Keratinocyte (primary cell): Measurements from ENCODE around the gene BRPF1. TPM values are rescaled to one million over a fixed set of nuclear protein-coding genes. Genes with fewer than 3 reads are reported as not detected.

ENCODE experiments used
- DNase-seq: peaks from one replicate; pipeline ENCODE4 v3.0.0-alpha.2; 2011; ENCODE audit warnings: low read depth, missing footprints, low spot score
- FAIRE-seq: peaks from 2 replicates; lab custom pipeline; 2011; peaks lifted over from hg19 to GRCh38; lab: Jason Lieb, UNC
- H2AFZ ChIP-seq: 2 replicates; pipeline ENCODE4 v1.6.0; 2012; ENCODE audit warnings: low read length, control low read depth, inconsistent platforms; ENCODE audit not compliant: control insufficient read depth
- H3K27ac ChIP-seq: 2 replicates; pipeline ENCODE4 v1.5.1; 2011; ENCODE audit warnings: low read length; ENCODE audit not compliant: control insufficient read depth, insufficient read depth
- H3K27me3 ChIP-seq: 3 replicates; pipeline ENCODE4 v1.6.0; 2011; ENCODE audit warnings: low read length; ENCODE audit not compliant: control insufficient read depth, insufficient read depth; ENCODE audit errors: extremely low read depth
- H3K36me3 ChIP-seq, 2 experiments: 2 replicates in 1 of 2; 3 replicates in 1 of 2; pipeline ENCODE4 v1.5.1; 2011; ENCODE audit warnings: low read length in 2 of 2, mild to moderate bottlenecking in 1 of 2; ENCODE audit not compliant: control insufficient read depth in 2 of 2, insufficient read depth in 2 of 2; ENCODE audit errors: extremely low read depth in 1 of 2
- H3K4me1 ChIP-seq: 3 replicates; pipeline ENCODE4 v1.5.1; 2011; ENCODE audit warnings: low read length; ENCODE audit not compliant: control insufficient read depth, insufficient read depth; ENCODE audit errors: extremely low read depth
- H3K4me2 ChIP-seq: 3 replicates; pipeline ENCODE4 v1.6.0; 2011; ENCODE audit warnings: low read depth, low read length; ENCODE audit not compliant: control insufficient read depth, insufficient read depth; ENCODE audit errors: extremely low read depth
- H3K4me3 ChIP-seq, 3 experiments: fragments of 200-600 bp in 1 of 3; sonication (generic) in 1 of 3; 2 replicates in 2 of 3; 3 replicates in 1 of 3; pipeline ENCODE4 v1.5.1; 2011 to 2016; ENCODE audit warnings: low read length in 3 of 3, mild to moderate bottlenecking in 3 of 3, control low read depth in 2 of 3, inconsistent platforms in 1 of 3, low read depth in 1 of 3, mixed read lengths in 1 of 3, mixed run types in 1 of 3, moderate library complexity in 1 of 3; ENCODE audit not compliant: control insufficient read depth in 2 of 3, insufficient read depth in 2 of 3; ENCODE audit errors: extremely low read depth in 1 of 3
- H3K79me2 ChIP-seq: 2 replicates; pipeline ENCODE4 v1.6.0; 2012; ENCODE audit warnings: low read length; ENCODE audit not compliant: control insufficient read depth, insufficient read depth
- H3K9ac ChIP-seq: 3 replicates; pipeline ENCODE4 v1.6.0; 2011; ENCODE audit warnings: low read length; ENCODE audit not compliant: control insufficient read depth, insufficient read depth; ENCODE audit errors: extremely low read depth
- H3K9me1 ChIP-seq: 3 replicates; pipeline ENCODE4 v1.6.0; 2011; ENCODE audit warnings: low read length; ENCODE audit not compliant: control insufficient read depth, insufficient read depth; ENCODE audit errors: extremely low read depth
- H3K9me3 ChIP-seq: 2 replicates; pipeline ENCODE4 v1.5.1; 2012; ENCODE audit warnings: low read depth, low read length; ENCODE audit not compliant: control insufficient read depth
- H4K20me1 ChIP-seq: 3 replicates; pipeline ENCODE4 v1.6.0; 2011; ENCODE audit warnings: low read length; ENCODE audit not compliant: control insufficient read depth, insufficient read depth; ENCODE audit errors: extremely low read depth
- EZH2 ChIP-seq: IDR thresholded peaks from one replicate; pipeline ENCODE4 v1.6.1; 2012; ENCODE audit warnings: inconsistent platforms, mild to moderate bottlenecking, low read length, moderate library complexity
- dilution Hi-C: fragments of 300-500 bp; cut with MboI; formaldehyde crosslinking; loops from one replicate; pipeline ENCODE4 v1.7.0; 2020; ENCODE audit warnings: low sequenced_read_pairs; ENCODE audit not compliant: extremely low pct_ligation_motif_present
- polyA plus RNA-seq, 5 experiments: library from polyadenylated mRNA; depleted of rRNA in 3 of 5; stranded (reverse) in 3 of 5; stranded (forward) in 1 of 5; unstranded in 1 of 5; fragments of >200 nt; gene quantifications; 1 replicate in 1 of 5; 2 replicates in 3 of 5; 3 replicates in 1 of 5; pipeline versions ENCODE4 v1.2.1 to v1.2.3, GENCODE V29; 2011 to 2012; ENCODE audit warnings: missing spikeins in 2 of 5, low read depth in 1 of 5, low replicate concordance in 1 of 5
- TF ChIP-seq, protein P1 (sequence below), 3 experiments: IDR thresholded peaks in 1 of 3; conservative IDR thresholded peaks in 1 of 3; optimal IDR thresholded peaks in 1 of 3; 2 replicates in 2 of 3; 3 replicates in 1 of 3; pipeline versions ENCODE3 to v1.5.1; 2011; ENCODE audit warnings: low read length in 3 of 3, mild to moderate bottlenecking in 3 of 3, moderate library complexity in 2 of 3, control low read depth in 1 of 3, inconsistent platforms in 1 of 3; ENCODE audit not compliant: insufficient read depth in 2 of 3; ENCODE audit errors: extremely low read depth in 1 of 3

Gene BRPF1
- polyA plus RNA-seq, 1 donor (not counting 4 experiments of a cell fraction or from before 2014, with no cell fraction given) = 8.0 TPM

- H3K4me1 ChIP-seq = peaks cover 10% of the 10 kb centered on the region
- no peaks in the 10 kb centered on the region for H3K9me1 ChIP-seq
- H3K4me3 ChIP-seq = no peak overlapping the region
- no peak overlapping the region for H2AFZ ChIP-seq
- H3K79me2 ChIP-seq = no peaks in the 10 kb centered on the region
- H3K27me3 ChIP-seq = peaks cover 12% of the 10 kb centered on the region
- no peak overlapping the region for H3K9ac ChIP-seq
- peaks cover 9 to 11% of the 10 kb centered on the region in 2 experiments for H3K36me3 ChIP-seq
- FAIRE-seq (no peak), DNase-seq (no peak)
- H3K4me2 ChIP-seq = peak overlapping the region; percentile 19
- TF ChIP-seq, protein P1, sequence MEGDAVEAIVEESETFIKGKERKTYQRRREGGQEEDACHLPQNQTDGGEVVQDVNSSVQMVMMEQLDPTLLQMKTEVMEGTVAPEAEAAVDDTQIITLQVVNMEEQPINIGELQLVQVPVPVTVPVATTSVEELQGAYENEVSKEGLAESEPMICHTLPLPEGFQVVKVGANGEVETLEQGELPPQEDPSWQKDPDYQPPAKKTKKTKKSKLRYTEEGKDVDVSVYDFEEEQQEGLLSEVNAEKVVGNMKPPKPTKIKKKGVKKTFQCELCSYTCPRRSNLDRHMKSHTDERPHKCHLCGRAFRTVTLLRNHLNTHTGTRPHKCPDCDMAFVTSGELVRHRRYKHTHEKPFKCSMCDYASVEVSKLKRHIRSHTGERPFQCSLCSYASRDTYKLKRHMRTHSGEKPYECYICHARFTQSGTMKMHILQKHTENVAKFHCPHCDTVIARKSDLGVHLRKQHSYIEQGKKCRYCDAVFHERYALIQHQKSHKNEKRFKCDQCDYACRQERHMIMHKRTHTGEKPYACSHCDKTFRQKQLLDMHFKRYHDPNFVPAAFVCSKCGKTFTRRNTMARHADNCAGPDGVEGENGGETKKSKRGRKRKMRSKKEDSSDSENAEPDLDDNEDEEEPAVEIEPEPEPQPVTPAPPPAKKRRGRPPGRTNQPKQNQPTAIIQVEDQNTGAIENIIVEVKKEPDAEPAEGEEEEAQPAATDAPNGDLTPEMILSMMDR (optimal IDR thresholded peaks at IDR 0.05 in 1 of 3, IDR thresholded peaks at IDR 0.05 in 1 of 3, conservative IDR thresholded peaks at IDR 0.05 in 1 of 3; ENCODE audit: extremely low read depth in 1 of 3, insufficient read depth in 2 of 3, low read length in 3 of 3) = no peak
- no peak for TF ChIP-seq EZH2
- no peak overlapping the region for H3K27ac ChIP-seq
- no peaks in the 10 kb centered on the region for H3K9me3 ChIP-seq
- dilution Hi-C loops = no loop called here
- H4K20me1 ChIP-seq = no peaks in the 10 kb centered on the region
Measured at GRCh38 chr3:9700536-9700935, 31.0 kb upstream of the BRPF1 start.

DNA sequence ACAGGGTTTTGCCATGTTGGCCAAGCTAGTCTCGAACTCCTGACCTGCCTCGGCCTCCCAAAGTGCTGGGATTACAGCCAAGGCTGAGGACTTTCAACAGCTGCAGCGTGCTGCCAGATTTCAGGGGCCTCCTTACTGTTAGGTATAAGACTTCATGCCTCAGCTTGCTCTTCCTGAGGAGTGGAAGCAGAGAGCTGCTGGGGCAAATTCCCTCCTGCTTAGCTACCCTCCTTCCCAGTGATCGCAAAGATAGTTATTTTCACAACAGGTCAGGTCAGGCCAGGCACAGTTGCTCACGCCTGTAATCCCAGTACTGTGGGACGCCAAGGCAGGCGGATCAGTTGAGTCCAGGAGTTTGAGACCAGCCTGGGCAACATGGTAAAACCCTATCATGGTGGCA lies 30.5 kb upstream of the BRPF1 start:
- Histone ChIP-seq H3K4me2 (peak overlapping the region; percentile 19), H3K4me3 (no peak overlapping the region), H3K4me1 (peaks cover 10% of the 10 kb centered on the region), H3K9ac (no peak overlapping the region), H3K36me3 (peaks cover 9% of the 10 kb centered on the region in 2 experiments), H3K27me3 (peaks cover 16% of the 10 kb centered on the region), H3K27ac (no peak overlapping the region), H2AFZ (no peak overlapping the region), H3K9me3 (no peaks in the 10 kb centered on the region), H4K20me1 (no peaks in the 10 kb centered on the region), H3K9me1 (no peaks in the 10 kb centered on the region), H3K79me2 (no peaks in the 10 kb centered on the region)
- dilution Hi-C loops = no loop called here
- FAIRE-seq (no peak), DNase-seq (peak; percentile 56)
- no peak for TF ChIP-seq EZH2
- TF ChIP-seq, protein P1 (optimal IDR thresholded peaks at IDR 0.05 in 1 of 3, IDR thresholded peaks at IDR 0.05 in 1 of 3, conservative IDR thresholded peaks at IDR 0.05 in 1 of 3; ENCODE audit: extremely low read depth in 1 of 3, insufficient read depth in 2 of 3, low read length in 3 of 3) = no peak
